ENCODE results near the gene NBPF14.
"Not testable (repeated sequence)": the region's sequence is repeated elsewhere in the genome, so short reads cannot be mapped to it uniquely, and the experiment has no call there.

The NBPF14 gene, protein sequence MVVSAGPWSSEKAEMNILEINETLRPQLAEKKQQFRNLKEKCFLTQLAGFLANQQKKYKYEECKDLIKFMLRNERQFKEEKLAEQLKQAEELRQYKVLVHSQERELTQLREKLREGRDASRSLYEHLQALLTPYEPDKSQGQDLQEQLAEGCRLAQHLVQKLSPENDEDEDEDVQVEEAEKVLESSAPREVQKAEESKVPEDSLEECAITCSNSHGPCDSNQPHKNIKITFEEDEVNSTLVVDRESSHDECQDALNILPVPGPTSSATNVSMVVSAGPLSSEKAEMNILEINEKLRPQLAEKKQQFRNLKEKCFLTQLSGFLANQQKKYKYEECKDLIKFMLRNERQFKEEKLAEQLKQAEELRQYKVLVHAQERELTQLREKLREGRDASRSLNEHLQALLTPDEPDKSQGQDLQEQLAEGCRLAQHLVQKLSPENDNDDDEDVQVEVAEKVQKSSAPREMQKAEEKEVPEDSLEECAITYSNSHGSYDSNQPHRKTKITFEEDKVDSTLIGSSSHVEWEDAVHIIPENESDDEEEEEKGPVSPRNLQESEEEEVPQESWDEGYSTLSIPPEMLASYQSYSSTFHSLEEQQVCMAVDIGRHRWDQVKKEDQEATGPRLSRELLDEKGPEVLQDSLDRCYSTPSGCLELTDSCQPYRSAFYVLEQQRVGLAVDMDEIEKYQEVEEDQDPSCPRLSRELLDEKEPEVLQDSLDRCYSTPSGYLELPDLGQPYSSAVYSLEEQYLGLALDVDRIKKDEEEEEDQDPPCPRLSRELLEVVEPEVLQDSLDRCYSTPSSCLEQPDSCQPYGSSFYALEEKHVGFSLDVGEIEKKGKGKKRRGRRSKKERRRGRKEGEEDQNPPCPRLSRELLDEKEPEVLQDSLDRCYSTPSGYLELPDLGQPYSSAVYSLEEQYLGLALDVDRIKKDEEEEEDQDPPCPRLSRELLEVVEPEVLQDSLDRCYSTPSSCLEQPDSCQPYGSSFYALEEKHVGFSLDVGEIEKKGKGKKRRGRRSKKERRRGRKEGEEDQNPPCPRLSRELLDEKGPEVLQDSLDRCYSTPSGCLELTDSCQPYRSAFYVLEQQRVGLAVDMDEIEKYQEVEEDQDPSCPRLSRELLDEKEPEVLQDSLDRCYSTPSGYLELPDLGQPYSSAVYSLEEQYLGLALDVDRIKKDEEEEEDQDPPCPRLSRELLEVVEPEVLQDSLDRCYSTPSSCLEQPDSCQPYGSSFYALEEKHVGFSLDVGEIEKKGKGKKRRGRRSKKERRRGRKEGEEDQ (N-terminal part only)

DNA sequence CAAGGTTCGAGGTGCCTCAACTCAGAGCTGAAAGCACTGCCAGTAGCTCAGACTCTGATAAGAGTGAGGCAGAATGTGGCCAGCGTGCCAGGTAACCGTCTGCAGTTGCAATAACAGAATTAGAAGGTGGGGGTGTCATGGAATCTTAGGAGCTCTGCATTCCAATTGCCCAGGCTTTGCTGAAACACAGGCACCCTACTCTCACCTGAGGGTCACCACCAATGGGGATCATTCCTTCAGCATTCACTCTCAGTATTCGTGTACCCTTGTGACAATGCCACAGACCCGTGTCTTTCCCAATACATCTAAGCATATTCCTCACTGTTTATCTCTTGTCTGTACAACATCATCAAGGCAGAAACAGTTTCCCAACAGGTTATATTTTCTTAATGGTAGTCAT lies at the start of gene NBPF14:
NBPF14 (minus strand) TSS at position 101 of the 400 bp plus-strand sequence. CDS start 294 bp downstream, outside the sequence.
- DNase-seq, result not testable (repeated sequence)

DNA sequence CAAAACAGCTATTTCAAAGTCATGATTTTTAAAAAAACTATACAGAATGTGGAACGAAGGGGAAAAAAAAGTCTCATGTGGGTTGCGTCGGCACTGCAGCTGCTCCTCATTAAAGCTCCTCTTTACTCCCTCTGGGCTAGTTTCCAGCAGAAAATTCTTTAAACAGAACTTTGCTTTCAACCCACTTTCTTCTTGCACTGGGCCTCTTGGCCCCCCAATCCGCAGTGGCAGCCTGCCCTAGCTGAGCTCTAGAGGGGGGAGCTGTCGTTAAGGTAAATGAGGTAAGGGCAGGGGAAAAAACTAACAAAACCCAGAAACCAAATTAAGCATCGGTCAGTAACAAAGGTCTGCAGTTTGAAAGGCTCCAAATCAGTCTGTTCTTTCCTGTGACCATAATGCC lies 29.6 kb upstream of the NBPF14 start:
- not testable (repeated sequence) for DNase-seq

DNA sequence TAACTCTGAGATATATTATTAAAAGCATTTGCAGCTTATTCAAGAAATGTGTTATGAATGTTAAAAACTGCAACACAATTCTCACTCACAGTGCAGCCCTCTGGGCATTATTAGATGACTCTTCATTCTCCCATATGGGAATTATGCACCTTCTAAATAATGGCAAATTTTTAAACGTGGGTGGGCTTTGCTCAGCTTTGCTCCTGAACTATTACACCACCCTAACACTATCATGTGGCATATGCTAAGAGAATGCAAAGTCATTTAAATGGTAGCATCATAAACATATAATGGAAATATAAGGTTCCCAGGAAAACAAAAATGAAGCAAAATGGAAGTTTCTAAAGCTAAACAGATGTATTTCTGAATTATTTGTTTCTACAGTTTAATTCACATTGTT lies 22.4 kb upstream of the NBPF14 start:
- not testable (repeated sequence) for DNase-seq

DNA sequence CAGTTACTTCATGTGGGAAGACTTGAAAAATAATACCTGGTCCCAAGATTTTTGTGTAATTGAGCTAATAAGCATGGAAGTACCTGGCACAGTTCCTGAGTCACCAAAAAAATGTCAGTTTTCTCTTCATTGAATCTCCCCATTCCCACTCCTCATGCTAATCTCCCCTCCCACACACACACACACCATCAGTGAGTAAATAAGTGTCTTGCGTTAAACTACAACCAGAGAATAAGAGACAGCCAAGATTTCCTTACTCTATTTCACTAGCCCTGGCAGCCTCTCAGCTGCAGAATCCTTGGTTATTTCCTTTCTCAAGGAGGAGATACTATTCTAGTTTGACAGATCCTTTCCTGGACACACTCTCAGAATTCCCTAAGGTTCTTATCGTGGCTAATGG lies 9.5 kb upstream of the NBPF14 start:
- not testable (repeated sequence) for DNase-seq

DNA sequence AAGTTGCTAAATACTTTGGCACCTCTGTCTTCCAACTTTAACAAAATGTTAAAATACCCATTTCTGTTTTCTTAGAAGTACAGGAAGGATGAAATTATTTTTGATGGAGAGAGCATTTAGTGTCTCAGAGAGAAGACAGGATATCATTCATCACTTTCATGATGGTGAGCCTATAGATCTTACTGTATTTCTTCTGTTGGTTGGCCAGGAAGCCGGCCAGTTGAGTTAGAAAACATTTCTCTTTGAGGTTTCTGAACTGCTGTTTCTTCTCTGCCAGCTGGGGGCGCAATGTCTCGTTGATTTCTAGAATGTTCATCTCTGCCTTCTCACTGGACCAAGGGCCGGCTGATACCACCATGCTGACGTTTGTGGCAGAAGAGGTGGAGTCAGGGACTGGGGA lies 451 bp downstream of the NBPF14 start:
- DNase-seq, result not testable (repeated sequence)

DNA sequence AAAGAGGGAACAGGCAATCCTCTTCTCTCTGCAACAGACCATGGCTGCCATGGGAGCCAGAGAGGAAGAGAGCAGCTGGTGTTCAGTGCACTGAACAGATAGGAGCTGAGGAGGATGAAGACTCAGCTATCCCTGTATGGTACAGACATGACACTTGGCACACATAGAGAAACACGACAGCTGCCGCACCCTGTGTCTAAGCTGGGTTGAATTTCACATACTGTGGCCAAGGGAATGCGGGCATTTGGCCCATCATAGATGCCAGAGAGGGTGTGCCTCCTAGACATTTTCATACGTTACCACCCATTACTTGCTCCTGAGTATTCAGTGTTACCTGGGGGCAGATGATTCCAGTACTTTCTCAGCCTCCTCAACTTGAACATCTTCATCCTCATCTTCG lies 4.7 kb downstream of the NBPF14 start:
- DNase-seq, result not testable (repeated sequence)

DNA sequence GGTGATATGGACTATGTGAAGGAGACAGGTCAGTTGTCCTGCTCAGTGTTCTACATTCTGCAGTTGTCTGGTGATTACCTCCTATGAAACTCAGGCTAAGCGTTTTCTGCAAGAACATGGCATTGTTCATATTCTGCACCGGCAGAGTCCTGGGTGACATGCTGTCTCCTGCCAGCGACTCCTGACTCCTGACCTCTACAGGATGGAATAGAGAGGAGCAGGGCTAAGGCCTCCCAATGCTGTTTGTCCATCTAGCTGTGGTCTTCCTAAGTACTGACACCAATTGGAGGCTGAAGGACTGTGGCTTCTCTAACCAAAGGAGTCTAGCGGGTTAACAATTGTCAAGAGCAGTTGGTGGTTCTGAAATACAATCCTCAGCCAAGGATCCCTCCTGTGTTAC lies 63.7 kb downstream of the NBPF14 start:
- DNase-seq, result not testable (repeated sequence)

DNA sequence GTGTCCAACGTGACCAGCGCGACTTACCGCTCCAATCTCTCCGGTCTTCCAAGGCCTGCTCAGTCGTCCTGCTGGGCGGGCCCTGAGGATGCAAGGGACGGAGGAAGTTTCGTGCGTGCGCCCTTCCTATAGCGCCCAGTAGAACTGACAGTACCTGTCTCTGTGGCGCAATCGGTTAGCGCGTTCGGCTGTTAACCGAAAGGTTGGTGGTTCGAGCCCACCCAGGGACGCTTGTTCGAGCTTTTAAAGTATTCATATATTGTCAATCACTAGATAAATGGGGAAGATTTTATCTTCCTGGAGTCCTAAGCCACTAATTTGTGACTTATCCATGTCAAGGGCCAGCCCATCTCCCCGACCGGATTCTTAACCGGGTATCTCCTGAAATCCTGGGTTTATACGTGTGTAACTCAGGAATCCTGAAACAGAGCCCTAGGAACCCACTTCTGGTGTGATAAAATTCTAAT lies 66.7 kb downstream of the NBPF14 start:
- peak in 12 of 56 donors; percentile 0 to 17 (median 2) for DNase-seq

DNA sequence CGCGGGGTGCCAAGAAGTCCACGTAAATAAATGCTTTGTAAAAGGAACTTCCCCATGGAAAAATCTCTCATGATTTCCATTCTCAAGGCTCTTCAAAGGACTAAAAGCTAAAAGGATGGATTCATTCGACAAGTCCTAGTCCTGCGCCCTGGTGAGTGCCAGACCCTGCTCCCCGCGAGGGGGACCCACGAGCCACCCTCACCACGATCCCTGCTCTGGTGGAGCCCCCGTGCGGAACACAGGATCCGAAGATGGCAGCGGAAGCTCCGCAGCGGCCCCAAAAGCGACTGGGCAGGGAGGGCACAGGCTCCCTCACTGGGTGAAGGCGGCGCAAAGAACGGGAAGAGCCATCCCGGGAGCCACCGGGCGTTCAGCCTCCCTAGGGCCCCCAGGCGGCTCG lies 67.2 kb downstream of the NBPF14 start:
- not testable (repeated sequence) for DNase-seq

DNA sequence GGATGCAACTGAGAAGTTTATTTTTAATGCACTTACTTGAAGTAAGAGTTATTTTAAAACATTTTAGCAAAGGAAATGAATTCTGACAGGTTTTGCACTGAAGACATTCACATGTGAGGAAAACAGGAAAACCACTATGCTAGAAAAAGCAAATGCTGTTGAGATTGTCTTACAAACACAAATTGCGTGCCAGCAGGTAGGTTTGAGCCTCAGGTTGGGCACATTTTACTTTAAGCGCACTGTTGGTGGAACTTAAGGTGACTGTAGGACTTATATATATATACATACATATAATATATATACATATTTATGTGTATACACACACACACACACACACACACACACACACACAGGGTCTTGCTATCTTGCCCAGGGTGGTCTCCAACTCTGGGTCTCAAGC lies 69.2 kb downstream of the NBPF14 start:
- DNase-seq, result not testable (repeated sequence)

DNA sequence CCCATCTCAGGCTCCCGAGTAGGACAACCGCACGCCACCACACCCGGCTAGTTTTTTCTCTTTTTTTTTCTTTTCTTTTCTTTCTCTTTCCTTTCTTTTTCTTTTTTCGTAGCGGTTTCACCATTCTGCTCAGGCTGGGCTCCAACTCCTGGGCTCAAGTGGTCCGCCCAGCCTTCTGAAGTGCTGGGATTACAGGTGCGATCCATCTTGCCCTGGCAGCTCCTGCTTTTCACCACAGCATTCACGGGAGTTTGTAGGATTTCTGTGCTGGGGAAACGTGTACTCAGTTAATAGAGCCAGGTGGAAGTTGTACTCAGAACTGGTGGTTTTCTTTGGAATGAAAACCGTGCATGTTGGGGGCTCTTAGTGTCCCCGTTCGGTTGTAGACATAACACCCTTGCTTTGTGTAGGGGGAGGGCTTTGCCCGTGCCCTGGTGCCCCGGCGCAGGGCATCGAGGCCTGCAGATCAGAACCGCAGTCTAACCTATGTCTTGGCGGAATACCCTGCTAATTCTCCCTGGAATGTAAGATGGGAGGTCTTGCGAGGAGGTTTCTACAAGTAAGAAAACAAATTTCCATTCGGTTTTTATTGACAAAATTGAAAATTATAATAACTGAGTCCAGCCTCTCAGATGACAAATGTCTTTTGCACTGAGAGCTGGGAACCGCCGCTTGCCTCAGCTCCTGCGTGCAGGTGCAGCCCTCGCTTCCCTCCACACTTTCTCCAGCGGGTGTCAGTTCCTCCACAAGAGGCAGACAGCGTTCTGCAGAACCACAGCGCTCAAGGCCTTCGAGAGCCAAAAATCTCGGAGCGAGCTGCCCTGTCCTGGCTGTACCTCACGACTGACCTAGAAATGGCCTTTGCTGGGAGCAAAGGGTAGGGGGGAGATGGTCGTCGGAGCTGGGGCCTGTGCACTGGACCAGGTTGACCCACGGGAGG lies 72.3 kb downstream of the NBPF14 start:
- DNase-seq, result not testable (repeated sequence)

DNA sequence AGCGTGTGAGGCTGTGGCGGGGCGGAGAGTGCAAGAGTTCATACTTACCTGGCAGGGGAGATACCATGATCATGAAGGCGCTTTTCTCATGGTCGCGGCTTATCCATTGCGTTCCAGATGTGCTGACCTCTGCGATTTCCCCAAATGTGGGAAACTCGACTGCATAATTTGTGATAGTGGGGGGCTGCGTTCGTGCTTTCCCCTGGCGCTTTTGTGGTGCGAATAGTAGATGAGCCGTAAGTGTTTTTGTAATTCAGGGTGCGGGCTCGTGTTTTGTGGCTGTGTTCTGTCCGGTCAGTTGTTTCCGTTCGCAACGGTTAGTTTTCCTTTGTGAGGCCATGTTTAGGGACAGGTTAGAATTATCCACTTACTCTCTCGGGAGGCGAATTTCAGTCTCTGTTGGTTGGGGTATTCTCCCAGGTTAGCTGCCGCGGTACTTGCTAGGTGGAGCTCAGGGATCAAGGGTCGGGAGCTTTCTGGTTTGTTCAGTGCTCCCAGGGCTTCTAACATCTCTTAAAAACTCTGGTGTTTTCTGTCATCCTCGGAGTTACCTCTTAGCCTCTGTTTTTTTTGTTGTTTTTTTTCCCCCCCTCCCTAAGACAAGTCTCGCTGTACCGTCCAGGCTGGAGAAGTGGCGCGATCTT lies 73.1 kb downstream of the NBPF14 start:
- DNase-seq, result peak in 52 of 56 donors; percentile 2 to 89 (median 67)

DNA sequence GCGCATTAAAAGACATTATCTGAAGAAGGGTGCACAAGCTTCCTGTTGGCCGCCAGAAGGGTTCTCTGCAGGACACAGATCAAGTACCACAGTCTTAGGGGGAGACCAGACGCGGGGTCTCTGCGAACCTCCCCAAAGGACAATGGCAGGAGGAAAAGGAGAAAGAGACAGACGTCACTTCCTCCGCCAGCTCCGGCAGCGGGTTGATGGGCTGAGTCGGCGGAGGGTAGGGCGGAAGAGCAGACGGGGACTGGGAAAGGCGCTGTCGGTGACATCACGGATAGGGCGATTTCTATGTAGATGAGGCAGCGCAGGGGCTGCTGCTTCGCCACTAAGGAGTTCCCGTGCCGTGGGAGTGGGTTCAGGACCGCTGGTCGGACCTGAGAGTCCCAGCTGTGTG lies 73.7 kb downstream of the NBPF14 start:
- peak; percentile 1 to 88 (median 66) for DNase-seq

DNA sequence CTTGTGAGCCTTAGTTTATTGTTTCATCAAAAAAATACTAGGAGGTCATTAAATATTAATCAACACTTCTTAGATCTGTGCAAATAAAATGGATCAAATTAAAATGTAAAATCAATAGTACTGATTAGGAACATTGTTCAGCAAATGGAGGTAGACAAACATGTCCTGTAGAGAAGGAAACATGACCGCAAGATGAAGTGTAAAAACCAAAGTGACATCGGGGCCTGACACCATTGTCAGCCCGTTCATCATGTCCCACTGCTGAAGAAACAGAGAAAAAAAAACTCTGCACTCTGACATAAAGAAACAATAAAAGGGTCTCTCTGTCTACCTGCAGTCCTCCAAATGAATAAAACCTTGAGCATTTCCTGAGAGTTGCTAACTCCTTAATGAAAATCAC lies 81.5 kb downstream of the NBPF14 start:
- not testable (repeated sequence) for DNase-seq

DNA sequence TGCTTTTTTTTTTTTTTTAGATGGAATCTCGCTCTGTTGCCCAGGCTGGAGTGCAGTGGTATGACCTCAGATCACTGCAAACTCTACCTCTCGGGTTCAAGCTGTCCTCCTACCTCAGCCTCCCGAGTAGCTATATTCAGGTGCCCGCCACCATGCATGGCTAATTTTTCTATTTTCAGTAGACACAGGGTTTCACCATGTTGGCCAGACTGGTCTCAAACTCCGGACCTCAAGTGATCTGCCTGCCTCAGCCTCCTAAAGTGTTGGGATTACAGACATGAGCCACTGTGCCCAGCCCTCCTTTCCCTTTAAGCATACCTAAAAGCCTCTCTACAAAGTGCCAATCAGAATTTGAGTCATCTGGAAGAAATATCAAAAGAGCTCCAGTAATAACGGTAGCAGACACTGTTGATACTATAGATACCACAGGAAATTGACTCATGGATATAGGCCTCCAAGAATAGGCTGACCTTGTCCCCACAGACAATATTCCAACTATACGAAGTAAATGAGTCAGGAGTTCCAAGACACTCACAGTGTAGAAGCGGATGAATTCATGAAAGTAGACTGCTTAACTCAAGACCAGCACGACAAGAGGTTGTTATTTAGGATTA lies 83.1 kb downstream of the NBPF14 start:
- DNase-seq, result not testable (repeated sequence)

DNA sequence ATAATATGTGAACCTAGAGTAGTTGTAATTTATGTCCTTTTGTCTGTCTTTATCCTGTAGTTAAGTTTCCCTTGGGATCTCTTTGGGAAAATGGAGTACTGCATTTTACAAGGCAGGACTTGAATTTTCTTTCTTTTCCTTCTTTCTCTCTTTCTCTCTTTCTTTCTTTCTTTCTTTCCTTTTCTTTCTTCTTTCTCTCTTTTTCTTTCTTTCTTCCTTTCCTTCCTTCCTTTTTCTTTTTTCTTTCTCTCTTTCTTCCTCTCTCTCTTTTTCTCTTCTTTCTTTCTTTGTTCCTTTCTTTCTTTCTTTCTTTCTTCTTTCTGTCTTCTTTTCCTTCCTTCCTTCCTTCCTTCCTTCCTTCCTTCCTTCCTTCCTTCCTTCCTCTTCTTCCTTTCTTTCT lies 101.9 kb downstream of the NBPF14 start:
- not testable (repeated sequence) for DNase-seq

DNA sequence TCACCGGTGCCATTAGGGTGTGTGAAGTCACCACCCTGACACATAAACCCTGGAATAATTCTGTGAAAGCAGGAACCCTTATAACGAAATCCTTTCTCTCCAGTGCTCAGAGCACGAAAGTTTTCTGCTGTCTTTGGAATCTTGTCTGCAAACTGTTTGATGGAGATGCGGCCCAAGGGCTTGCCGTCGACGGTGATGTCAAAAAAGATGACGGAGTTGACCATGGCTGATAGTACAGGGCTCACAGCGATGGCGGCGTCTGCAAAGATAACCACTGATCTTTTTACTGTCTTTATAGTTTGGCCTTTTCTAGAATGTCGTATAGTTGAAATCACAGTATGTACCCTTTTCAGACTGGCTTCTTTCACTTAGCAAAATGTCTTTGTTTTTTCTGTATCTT lies 112.8 kb downstream of the NBPF14 start, which contains the start of gene PPIAL4G:
PPIAL4G (minus strand) TSS at position 274 of the 400 bp plus-strand sequence; CDS start at position 224, 50 bp downstream.
- not testable (repeated sequence) for DNase-seq

All from nucleus accumbens (tissue), 56 donors.